Lung (tissue), 12 donors: ENCODE results near the gene AGPAT3. TPM values are rescaled to one million over a fixed set of nuclear protein-coding genes. Genes with fewer than 3 reads are reported as not detected.

ENCODE experiments used
- ATAC-seq: fragments of 200-7000 bp; cut with Tn5 transposase; one replicate; pipeline ENCODE4 v1.9.1; 2020; ENCODE audit warnings: moderate number of reproducible peaks; ENCODE audit not compliant: insufficient read depth, low FRiP score
- DNase-seq, 3 donors: peaks; one replicate each; pipeline ENCODE4 v3.0.0-alpha.2; 2013 to 2017
- H3K27ac ChIP-seq, 2 donors: one replicate each; pipeline ENCODE4 v1.5.1; 2013; ENCODE audit warnings: mild to moderate bottlenecking in 2 of 2, moderate library complexity in 2 of 2, control low read depth in 1 of 2, inconsistent platforms in 1 of 2, low read depth in 1 of 2, low read length in 1 of 2
- H3K27me3 ChIP-seq, 3 donors: one replicate each; pipeline ENCODE4 v1.5.1; 2013; ENCODE audit warnings: low read length in 2 of 3; ENCODE audit not compliant: control insufficient read depth in 3 of 3, insufficient read depth in 3 of 3
- H3K36me3 ChIP-seq, 4 donors: one replicate each; pipeline ENCODE4 v1.5.1; 2013; ENCODE audit warnings: low read length in 4 of 4, mild to moderate bottlenecking in 1 of 4, moderate library complexity in 1 of 4; ENCODE audit not compliant: control insufficient read depth in 4 of 4, insufficient read depth in 4 of 4
- H3K4me1 ChIP-seq, 5 donors: one replicate each; pipeline ENCODE4 v1.5.1; 2013; ENCODE audit warnings: low read length in 5 of 5, mild to moderate bottlenecking in 2 of 5, moderate library complexity in 1 of 5; ENCODE audit not compliant: control insufficient read depth in 5 of 5, insufficient read depth in 5 of 5
- H3K4me3 ChIP-seq: one replicate; pipeline ENCODE4 v1.5.1; 2013; ENCODE audit warnings: mild to moderate bottlenecking, control low read depth, moderate library complexity
- H3K9ac ChIP-seq, 2 donors: one replicate each; pipeline ENCODE4 v1.5.1; 2013; ENCODE audit warnings: low read length in 2 of 2, control low read depth in 1 of 2; ENCODE audit not compliant: insufficient read depth in 1 of 2
- H3K9me3 ChIP-seq, 4 donors: one replicate each; pipeline ENCODE4 v1.5.1; 2013; ENCODE audit warnings: low read length in 3 of 4, mild to moderate bottlenecking in 1 of 4, moderate library complexity in 1 of 4; ENCODE audit not compliant: control insufficient read depth in 4 of 4, insufficient read depth in 3 of 4
- WGBS, 2 donors: extraction: QIAGEN DNeasy Blood & Tissue Kit; methylation state at CpG; one replicate each; pipeline ENCODE4 v1.1.7; 2013; 5-methylcytosine and 5-hydroxymethylcytosine counted together
- polyA plus RNA-seq, 2 donors: library from polyadenylated mRNA; stranded (reverse); fragments of 200-250 nt; gene quantifications; one replicate each; pipeline ENCODE4 v1.2.1, GENCODE V29; 2013
- total RNA-seq, 2 donors: library from RNA; depleted of rRNA in 1 of 2; stranded (reverse); fragments of >200 nt in 1 of 2; gene quantifications; one replicate each; pipeline ENCODE4 v1.2.1, GENCODE V29; 2014 to 2021
- TF ChIP-seq, protein P1 (sequence below): IDR thresholded peaks from 2 replicates; pipeline ENCODE4 v1.5.1; 2012; ENCODE audit warnings: mild to moderate bottlenecking; ENCODE audit errors: control extremely low read depth, extremely low read depth
- donor health status: control.
- donor health status: control.
- donor health status: Bipolar disorder and iron deficiency.
- donor health status: healthy.
- donor health status: DM: yes; HTN: yes; CAD: no.

The AGPAT3 gene
- total and polyA plus RNA-seq, 4 donors = 29.4 to 120 (median 43.9) TPM

DNA sequence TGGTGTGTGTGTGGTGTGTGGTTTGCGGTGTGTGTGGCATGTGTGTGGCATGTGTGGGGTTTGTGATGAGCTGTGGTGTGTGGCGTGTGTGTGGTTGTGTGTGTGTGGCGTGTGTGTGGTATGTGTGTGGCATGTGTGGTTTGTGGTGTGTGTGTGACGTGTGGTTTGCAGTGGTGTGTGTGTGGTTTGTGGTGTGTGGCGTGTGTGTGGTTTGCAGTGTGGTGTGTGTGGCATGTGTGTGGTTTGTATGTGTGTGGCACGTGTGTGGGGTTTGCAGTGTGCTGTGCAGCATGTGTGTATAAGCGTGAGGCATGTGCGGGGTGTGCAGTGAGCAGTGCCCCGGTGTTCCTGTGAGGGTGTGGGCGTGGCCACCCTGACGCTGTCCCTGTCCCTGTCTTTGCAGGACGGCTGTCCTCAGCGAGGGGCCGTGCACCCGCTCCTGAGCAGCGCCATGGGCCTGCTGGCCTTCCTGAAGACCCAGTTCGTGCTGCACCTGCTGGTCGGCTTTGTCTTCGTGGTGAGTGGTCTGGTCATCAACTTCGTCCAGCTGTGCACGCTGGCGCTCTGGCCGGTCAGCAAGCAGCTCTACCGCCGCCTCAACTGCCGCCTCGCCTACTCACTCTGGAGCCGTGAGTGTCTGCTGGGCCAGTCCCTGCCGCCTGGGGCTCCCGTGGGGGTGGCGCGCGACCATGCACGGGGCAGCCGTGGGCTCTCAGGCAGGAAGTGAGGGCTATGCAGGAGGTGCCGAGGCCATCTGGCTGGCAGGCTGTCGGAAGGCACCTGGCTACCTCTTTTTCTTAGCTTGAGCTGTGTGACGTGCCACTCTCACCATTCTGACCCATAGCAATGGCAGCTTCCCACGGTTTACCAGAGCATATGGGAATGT lies 94.5 kb downstream of the AGPAT3 start:
- no peak overlapping the region for H3K9ac ChIP-seq
- 88 to 91% methylated on average over 39 of the region's 39 CpGs for WGBS, 2 donors
- peaks cover 0 to 3% (median 0%) of the 10 kb centered on the region in 4 donors for H3K9me3 ChIP-seq
- H3K36me3 ChIP-seq = peaks cover 0 to 14% (median 10%) of the 10 kb centered on the region in 4 donors
- DNase-seq (no peak), ATAC-seq (no peak)
- no peak overlapping the region for H3K4me3 ChIP-seq
- peaks cover 0 to 13% (median 5%) of the 10 kb centered on the region in 5 donors for H3K4me1 ChIP-seq
- no peaks in the 10 kb centered on the region for H3K27me3 ChIP-seq
- H3K27ac ChIP-seq = no peak overlapping the region
- TF ChIP-seq, protein P1, sequence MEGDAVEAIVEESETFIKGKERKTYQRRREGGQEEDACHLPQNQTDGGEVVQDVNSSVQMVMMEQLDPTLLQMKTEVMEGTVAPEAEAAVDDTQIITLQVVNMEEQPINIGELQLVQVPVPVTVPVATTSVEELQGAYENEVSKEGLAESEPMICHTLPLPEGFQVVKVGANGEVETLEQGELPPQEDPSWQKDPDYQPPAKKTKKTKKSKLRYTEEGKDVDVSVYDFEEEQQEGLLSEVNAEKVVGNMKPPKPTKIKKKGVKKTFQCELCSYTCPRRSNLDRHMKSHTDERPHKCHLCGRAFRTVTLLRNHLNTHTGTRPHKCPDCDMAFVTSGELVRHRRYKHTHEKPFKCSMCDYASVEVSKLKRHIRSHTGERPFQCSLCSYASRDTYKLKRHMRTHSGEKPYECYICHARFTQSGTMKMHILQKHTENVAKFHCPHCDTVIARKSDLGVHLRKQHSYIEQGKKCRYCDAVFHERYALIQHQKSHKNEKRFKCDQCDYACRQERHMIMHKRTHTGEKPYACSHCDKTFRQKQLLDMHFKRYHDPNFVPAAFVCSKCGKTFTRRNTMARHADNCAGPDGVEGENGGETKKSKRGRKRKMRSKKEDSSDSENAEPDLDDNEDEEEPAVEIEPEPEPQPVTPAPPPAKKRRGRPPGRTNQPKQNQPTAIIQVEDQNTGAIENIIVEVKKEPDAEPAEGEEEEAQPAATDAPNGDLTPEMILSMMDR = no peak

DNA sequence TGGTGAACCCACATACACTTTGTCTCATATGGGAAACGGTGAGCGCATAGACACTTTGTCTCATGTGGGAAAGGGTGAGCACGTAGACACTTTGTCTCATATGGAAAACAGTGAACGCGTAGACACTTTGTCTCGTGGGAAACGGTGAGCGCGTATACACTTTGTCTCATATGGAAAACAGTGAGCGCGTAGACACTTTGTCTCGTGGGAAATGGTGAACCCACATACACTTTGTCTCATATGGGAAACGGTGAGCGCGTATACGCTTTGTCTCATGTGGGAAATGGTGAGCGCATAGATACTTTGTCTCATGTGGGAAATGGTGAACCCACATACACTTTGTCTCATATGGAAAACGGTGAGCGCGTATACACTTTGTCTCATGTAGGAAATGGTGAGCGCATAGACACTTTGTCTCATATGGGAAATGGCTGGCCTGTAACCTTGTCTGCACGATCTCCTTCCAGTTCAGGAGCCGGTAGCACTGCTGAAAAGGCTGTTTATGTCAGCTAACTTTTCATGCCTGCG lies 96.4 kb downstream of the AGPAT3 start:
- H3K27me3 ChIP-seq = no peaks in the 10 kb centered on the region
- no peak for DNase-seq
- WGBS, 2 donors = 89 to 94% methylated on average over 24 of the region's 24 CpGs
- H3K4me3 ChIP-seq = no peak overlapping the region
- H3K9ac ChIP-seq = no peak overlapping the region
- no peak overlapping the region for H3K27ac ChIP-seq
- peaks cover 0 to 9% (median 4%) of the 10 kb centered on the region in 5 donors for H3K4me1 ChIP-seq
- TF ChIP-seq, protein P1 = no peak
- ATAC-seq = no peak
- peaks cover 0 to 3% (median 0%) of the 10 kb centered on the region in 4 donors for H3K9me3 ChIP-seq
- peaks cover 0 to 20% (median 11%) of the 10 kb centered on the region in 4 donors for H3K36me3 ChIP-seq

DNA sequence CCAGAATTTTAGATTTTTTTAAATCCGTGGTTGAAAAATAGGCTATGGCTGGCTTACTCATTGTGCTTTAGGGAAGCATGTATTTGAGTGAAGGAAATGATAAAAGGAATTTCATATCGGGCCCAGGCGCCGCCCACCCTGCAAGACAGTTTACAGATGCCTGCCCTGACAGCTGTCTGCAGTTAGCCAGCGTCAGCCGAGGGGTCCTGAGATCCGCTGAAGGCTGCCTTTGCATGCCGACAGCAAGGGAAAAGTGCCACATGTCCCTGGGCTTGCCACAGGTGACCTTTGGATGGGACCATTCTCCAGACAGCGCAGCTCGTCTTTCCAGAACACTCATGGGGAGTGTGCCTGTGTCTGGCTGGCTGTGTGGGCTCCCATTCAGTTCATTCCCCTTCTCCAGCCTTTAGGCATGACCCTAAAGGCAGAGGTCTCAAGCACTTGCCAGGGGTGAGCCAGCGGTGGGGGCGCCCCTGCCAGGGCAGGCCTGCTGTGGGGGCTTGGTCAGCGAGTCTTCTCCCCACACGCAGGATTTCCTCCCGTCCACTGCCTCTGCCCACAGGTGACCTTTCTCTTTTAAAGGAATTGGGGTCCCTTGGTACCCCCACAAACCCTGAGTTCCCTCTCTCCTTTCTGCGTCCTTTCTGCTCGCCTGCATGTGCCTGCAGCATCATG lies 101.0 kb downstream of the AGPAT3 start:
- peaks cover 0 to 2% (median 0%) of the 10 kb centered on the region in 4 donors for H3K9me3 ChIP-seq
- H3K4me3 ChIP-seq = no peak overlapping the region
- no peak overlapping the region for H3K9ac ChIP-seq
- ATAC-seq = no peak
- TF ChIP-seq, protein P1 = no peak
- DNase-seq = no peak
- H3K27ac ChIP-seq = no peak overlapping the region
- peaks cover 0 to 4% (median 0%) of the 10 kb centered on the region in 5 donors for H3K4me1 ChIP-seq
- no peaks in the 10 kb centered on the region for H3K27me3 ChIP-seq
- H3K36me3 ChIP-seq = peaks cover 5 to 42% (median 8%) of the 10 kb centered on the region in 4 donors
- 83 to 88% methylated on average over 17 of the region's 17 CpGs for WGBS, 2 donors
